ENCODE results near the gene SETD3. TPM values are rescaled to one million over a fixed set of nuclear protein-coding genes. Genes with fewer than 3 reads are reported as not detected.

SETD3 gene
- total RNA-seq, 4 donors from 2014 or later = 61.8 to 78.3 (median 70.1) TPM

- DNase-seq (ENCODE audit: low spot score) (no peak), ATAC-seq (ENCODE audit: low FRiP score) (no peak)
- TF ChIP-seq CTCF (IDR thresholded peaks at IDR 0.05) = no peak
Measured at GRCh38 chr14:99380991-99381687, 99.5 kb downstream of the SETD3 start.

- TF ChIP-seq CTCF (IDR thresholded peaks at IDR 0.05) = no peak
- ATAC-seq (ENCODE audit: low FRiP score) (no peak), DNase-seq (ENCODE audit: low spot score) (no peak)
Measured at GRCh38 chr14:99380402-99380801, 100.3 kb downstream of the SETD3 start.

- ATAC-seq (ENCODE audit: low FRiP score) (no peak), DNase-seq (ENCODE audit: low spot score) (no peak)
- no peak for TF ChIP-seq CTCF (IDR thresholded peaks at IDR 0.05)
Measured at GRCh38 chr14:99378782-99379214, 101.9 kb downstream of the SETD3 start.

GRCh38 chr14:99377951-99378350, 102.7 kb downstream of the SETD3 start:
- ATAC-seq (ENCODE audit: low FRiP score) = no peak
- DNase-seq (ENCODE audit: low spot score) = no peak
- no peak for TF ChIP-seq CTCF (IDR thresholded peaks at IDR 0.05)

GRCh38 chr14:99374964-99375363, 105.7 kb downstream of the SETD3 start:
- TF ChIP-seq CTCF (IDR thresholded peaks at IDR 0.05) = no peak
- ATAC-seq (ENCODE audit: low FRiP score) = no peak

GRCh38 chr14:99363616-99364290, 116.9 kb downstream of the SETD3 start:
- no peak for DNase-seq (ENCODE audit: low spot score)
- TF ChIP-seq CTCF (IDR thresholded peaks at IDR 0.05) = no peak
- no peak for ATAC-seq (ENCODE audit: low FRiP score)

More at GRCh38 chr14:99374964-99375363, 105.7 kb downstream of the SETD3 start:
- DNase-seq (ENCODE audit: low spot score) = no peak

- no peak for DNase-seq (ENCODE audit: low spot score)
- ATAC-seq (ENCODE audit: low FRiP score) = no peak
- no peak for TF ChIP-seq CTCF (IDR thresholded peaks at IDR 0.05)
Measured at GRCh38 chr14:99363051-99363450, 117.6 kb downstream of the SETD3 start.
